Nucleus accumbens (tissue), 56 donors: Measurements from ENCODE around the gene ZSCAN5A.
"Not testable (repeated sequence)": the region's sequence is repeated elsewhere in the genome, so short reads cannot be mapped to it uniquely, and the experiment has no call there.

Source experiments
- DNase-seq, 56 donors: peaks; one replicate each; lab custom pipeline; 2025; lab: John Stamatoyannopoulos, UW

The ZSCAN5A gene, protein sequence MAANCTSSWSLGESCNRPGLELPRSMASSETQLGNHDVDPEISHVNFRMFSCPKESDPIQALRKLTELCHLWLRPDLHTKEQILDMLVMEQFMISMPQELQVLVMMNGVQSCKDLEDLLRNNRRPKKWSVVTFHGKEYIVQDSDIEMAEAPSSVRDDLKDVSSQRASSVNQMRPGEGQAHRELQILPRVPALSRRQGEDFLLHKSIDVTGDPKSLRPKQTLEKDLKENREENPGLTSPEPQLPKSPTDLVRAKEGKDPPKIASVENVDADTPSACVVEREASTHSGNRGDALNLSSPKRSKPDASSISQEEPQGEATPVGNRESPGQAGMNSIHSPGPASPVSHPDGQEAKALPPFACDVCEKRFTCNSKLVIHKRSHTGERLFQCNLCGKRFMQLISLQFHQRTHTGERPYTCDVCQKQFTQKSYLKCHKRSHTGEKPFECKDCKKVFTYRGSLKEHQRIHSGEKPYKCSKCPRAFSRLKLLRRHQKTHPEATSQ

DNA sequence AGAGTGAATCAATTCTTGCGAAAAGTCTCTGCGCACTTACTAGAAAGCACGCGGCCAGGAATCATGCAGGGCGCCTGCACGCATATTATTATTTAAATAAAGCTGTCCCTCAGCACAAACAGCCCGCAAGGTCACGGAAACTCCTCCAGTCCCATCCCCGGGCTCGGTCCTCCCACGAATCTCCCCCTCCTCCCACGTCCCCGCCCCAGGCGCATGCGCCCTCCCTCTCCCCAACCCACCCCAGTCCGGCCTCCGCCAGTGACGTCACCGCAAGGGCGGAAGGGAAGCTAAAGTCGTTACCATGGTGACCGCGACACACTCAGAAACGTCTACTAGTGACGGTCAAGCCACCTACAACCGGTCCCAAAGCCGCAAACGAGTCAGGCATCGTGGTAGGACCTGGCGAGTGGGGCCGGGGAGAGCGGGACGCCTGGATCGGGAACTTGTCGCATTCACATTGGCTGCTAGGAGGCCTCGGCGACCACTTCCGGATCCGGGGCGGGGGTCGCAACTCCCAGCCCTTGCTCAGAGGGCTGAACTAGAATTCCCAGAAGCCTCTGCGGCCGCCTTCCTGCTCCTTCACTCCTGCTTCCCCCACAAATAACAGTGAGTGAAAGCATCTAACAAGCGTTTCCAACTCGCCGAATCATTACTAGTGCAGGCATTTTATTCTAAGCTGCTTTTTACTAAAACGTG lies at the start of gene ZSCAN5A:
TSS of gene ZSCAN5A (minus strand) at position 459 of the 696 bp plus-strand sequence. CDS start 89,793 bp downstream, outside the sequence.
- DNase-seq = peak; percentile 81 to 100 (median 99)

DNA sequence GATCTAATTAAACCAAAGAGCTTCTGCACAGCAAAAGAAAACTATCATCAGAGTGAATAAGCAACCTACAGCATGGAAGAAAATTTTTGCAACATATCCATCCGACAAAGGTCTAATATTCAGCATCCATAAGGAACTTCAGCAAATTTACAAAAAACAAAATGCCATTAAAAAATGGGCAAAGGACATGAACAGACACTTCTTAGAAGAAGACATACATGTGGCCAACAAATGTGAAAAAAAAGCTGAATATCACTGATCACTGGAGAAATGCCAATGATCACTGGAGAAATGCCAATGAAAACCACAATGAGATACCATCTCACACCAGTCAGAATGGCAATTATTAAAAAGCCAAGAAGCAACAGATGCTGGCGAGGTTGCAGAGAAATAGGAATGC lies 46.2 kb upstream of the ZSCAN5A start:
- no peak for DNase-seq

- DNase-seq = no peak
Observed at GRCh38 chr19:56356944-56357343, 42.3 kb upstream of the ZSCAN5A start.

- no peak for DNase-seq
Observed at GRCh38 chr19:56355517-56355916, 40.9 kb upstream of the ZSCAN5A start.

DNA sequence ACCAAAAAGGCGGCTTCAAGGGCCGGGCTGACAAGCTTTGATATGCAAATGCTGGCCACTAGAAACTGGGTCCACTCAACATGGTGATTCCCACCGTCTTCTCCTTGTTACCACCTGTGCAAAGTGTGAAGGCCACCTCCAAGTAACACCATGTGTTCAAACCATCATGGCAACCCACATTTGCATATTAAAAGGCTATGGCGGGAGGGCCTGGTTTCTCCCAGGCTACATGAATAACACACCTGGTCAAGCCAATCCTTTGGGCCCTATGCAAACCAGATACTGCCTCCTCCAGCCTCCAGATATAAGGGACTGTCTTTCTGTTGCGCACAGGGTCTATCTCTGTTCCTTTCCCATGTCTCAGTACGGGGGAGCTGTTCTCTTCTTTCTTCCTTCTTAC lies 36.6 kb upstream of the ZSCAN5A start:
- no peak for DNase-seq

DNA sequence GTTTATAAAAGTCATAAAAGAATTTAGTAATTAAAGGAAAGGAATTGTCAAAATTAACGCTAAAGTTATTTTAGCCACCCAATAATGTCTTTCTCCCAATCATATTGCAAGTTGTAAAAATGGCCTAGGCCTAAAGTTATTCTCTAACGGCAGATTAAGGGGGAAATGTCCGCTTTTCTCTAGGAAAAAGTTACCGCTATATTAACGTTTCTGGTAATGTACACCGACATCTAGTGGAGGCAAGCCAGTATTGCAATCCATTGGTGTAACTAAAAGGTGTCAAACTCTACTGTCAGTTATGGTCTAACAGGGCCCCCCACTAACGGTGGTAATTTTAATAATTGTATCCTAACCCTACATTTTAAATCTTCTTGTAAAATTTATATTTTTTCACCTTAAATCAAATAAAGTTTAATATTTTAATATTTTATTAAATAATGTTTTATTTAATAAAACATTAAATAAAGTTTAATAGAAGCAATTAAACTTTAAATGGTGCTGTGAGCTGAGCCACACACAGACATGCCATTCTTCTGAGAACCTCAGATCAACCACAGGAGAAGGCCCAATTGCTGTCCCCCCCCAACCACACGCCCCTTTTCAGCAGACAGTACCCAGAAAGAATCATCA lies 35.9 kb upstream of the ZSCAN5A start:
- DNase-seq = peak in 2 of 56 donors; percentile 2

DNA sequence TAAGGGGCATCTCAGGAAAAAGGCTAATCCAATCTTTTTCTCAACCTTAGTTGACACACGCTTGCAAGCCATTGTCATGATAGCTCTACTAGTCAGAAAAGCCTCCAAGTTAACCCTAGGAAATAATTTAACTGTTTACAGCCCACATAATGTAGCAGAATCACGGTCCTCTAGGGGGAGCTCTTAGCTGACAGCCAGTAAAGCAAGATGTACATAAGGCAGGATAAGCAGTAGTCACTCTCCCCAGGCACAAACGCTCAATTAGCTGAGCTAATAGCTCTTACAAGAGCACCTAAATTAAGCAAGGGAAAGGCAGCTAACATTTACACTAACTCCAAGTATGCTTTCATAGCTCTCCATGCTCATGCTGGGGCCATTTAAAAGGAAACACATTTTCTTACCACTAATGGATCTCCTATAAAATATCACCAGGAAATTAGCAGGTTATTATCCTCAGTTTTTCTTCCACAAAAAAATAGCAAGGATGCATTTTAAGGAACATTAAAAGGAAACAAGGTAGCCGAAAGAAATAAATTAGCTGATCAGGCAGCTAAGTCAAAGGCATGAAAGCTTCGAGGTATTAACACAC lies 33.7 kb upstream of the ZSCAN5A start:
- DNase-seq = no peak

- DNase-seq = no peak
Observed at GRCh38 chr19:56347163-56347778, 32.6 kb upstream of the ZSCAN5A start.

DNA sequence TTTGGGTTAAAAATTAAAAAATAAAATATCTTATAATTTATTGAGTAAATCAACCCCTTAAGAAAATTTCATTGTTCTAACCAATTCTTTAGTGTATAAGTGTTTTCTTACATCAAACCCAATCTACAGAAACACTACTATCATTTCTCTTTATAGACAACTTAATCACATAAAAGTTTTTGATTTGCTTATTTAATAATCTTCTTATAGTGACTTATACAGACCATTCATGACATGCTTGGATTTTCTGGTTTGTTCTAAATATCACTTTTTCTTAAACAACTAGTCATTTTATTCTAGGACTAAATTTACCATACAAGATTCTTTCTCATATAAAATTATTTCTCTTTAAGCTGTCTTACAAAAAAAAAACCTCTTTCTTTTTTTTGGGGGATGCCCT lies 27.3 kb upstream of the ZSCAN5A start:
- no peak for DNase-seq

DNA sequence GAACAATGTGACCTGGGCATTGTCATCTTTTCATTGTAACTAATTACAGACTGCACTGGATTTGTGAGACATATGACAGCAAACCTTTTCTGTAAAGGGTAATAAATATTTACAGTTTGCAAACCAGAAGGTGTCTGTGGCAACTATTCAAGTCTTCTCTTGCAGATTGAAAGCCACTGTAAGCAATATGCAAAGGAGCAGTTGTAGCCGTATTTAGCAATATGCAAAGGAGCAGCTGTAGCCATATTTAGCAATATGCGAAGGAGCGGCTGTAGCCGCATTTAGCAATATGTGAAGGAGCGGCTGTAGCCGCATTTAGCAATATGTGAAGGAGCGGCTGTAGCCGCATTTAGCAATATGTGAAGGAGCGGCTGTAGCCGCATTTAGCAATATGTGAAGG lies 24.4 kb upstream of the ZSCAN5A start:
- not testable (repeated sequence) for DNase-seq

DNA sequence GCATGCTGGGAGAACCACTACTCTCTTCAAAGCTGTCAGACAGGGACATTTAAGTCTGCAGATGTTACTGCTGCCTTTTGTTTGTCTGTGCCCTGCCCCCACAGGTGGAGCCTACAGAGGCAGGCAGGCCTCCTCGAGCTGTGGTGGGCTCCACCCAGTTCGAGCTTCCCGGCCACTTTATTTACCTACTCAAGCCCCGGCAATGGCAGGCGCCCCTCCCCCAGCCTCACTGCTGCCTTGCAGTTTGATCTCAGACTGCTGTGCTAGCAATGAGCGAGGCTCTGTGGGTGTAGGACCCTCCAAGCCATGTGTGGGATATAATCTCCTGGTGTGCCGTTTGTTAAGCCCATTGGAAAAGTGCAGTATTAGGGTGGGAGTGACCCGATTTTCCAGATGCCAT lies 22.4 kb upstream of the ZSCAN5A start:
- not testable (repeated sequence) for DNase-seq

DNA sequence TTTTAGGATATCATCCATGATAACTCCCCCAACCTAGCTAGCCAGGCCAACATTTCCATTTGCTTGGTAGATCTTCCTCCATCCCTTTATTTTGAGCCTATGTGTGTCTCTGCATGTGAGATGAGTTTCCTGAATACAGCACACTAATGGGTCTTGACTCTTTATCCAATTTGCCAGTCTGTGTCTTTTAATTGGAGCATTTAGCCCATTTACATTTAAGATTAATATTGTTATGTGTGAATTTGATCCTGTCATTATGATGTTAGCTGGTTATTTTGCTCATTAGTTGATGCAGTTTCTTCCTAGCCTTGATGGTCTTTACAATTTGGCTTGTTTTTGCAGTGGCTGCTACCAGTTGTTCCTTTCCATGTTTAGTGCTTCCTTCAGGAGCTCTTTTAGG lies 20.7 kb upstream of the ZSCAN5A start:
- not testable (repeated sequence) for DNase-seq

DNA sequence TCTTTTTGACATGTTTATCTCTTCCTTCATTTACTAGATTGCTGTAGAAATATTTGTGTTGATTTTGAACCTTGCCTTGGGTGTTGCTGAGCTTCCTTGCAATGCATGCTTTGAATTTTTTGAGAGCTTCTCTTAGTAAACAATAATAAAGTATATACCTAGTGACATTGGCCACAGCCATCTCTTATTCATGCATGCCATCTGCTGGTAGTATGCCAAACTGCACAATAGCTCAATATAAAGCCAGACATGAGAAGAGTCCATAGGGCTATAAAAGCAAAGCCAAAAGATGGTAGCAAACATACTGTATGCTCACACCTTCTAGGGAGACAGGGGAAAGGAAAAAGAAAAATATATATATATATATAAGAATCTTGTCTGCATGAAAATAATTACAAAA lies 18.9 kb upstream of the ZSCAN5A start:
- DNase-seq = peak in 1 of 56 donors; percentile 3

GRCh38 chr19:56332695-56333094 lies 18.1 kb upstream of the ZSCAN5A start:
- DNase-seq = no peak

- no peak for DNase-seq
Observed at GRCh38 chr19:56324436-56324835, 9.8 kb upstream of the ZSCAN5A start.

DNA sequence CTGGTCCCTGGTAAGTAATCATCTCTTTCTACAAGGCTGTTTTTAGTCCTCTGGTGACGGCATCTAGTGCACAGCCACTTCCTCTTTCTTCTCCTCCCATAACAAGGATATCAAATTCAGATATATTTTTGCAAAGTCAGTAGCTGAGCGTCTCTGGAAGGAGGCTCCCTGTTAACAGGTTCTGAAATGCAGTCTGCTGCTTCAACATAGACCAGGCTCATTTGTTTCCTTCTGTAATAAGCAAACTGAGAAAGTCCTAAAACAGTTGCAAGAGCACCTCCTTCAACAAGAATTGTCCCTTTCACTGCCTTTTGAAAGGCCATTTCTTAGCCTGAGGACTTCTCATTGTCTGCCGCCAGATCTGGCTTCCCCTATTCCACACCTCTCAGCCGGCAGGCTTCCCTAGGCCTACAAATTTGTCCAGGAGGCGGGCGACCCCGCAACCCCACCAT lies 7.4 kb upstream of the ZSCAN5A start:
- no peak for DNase-seq

DNA sequence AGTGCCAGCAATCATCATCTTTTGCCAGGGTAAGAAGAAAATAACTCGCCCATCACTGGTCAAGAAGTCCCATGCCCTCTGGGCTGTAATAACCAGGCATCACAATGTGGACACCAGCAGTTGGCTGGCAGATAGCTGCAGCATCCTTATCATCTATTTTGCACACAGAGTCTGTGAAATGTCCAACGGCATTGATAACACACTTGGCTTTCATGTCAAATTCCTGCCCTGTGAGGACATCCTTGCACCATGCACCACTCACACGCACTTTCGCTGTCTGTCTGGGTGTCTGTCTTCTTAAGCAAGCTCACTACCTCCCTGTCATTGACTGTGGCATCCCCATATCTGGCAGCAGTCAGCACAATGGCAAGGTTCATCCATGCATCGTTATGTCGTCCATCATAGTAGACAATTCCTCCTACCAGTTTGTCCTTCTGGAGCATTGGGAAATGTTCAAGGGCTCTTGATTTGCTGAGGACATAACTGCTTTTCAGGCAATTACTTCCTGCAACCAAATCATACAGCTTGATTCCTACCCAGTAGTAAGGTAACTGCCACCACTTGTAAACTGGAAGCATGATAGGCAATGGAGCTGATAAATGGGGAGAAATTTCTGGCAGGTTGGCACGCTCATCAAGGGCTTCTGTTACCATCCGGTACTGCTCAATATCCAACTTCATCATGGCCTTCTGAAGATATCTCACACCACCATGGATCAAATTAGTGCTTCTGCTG lies 6.8 kb upstream of the ZSCAN5A start:
- no peak for DNase-seq

DNA sequence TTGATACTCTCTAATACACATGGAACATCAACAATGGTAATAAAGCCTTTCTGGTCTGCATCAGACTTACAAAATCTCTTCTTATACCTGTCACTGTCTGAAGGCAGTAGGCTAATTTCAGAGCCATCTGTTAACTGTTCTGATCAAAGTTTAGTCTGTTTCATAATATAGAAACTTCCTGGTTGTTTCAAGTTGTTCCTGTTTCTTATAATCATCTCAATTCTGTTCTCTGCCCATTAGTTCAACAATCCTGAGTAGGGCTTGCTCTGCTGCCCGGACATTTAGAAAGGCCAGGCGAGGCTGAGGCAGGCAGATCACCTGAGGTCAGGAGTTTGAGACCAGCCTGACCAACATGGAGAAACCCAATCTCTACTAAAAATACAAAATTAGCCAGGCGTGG lies 5.4 kb upstream of the ZSCAN5A start:
- DNase-seq = no peak

GRCh38 chr19:56317749-56318148 lies 3.1 kb upstream of the ZSCAN5A start:
- no peak for DNase-seq

GRCh38 chr19:56316728-56317127 lies 2.1 kb upstream of the ZSCAN5A start:
- DNase-seq = no peak
